ENCODE results near the gene KIR3DL2.
"Not testable (repeated sequence)": the region's sequence is repeated elsewhere in the genome, so short reads cannot be mapped to it uniquely, and the experiment has no call there.

The KIR3DL2 gene

GRCh38 chr19:54850061-54850640, at the start of gene KIR3DL2:
Gene KIR3DL2 (plus strand): TSS chr19:54850443. CDS start chr19:54850476, 33 bp downstream.
- not testable (repeated sequence) for DNase-seq (ENCODE audit: low read depth, low spot score)

- DNase-seq (ENCODE audit: low read depth, low spot score), result no peak
Measured at GRCh38 chr19:54803410-54803809, 46.8 kb upstream of the KIR3DL2 start, which contains the start of gene KIR2DL4. Gene KIR2DL4 (plus strand): TSS chr19:54803610. CDS start chr19:54803652, 42 bp downstream.

GRCh38 chr19:54804101-54804500, 46.1 kb upstream of the KIR3DL2 start:
- DNase-seq (ENCODE audit: low read depth, low spot score), result no peak

- no peak for DNase-seq (ENCODE audit: low read depth, low spot score)
Measured at GRCh38 chr19:54804571-54804970, 45.7 kb upstream of the KIR3DL2 start.

GRCh38 chr19:54805665-54806515, 44.4 kb upstream of the KIR3DL2 start:
- DNase-seq (ENCODE audit: low read depth, low spot score), result no peak

- no peak for DNase-seq (ENCODE audit: low read depth, low spot score)
Measured at GRCh38 chr19:54806516-54806838, 43.8 kb upstream of the KIR3DL2 start.

GRCh38 chr19:54814571-54814970, 35.7 kb upstream of the KIR3DL2 start:
- not testable (repeated sequence) for DNase-seq (ENCODE audit: low read depth, low spot score)

- not testable (repeated sequence) for DNase-seq (ENCODE audit: low read depth, low spot score)
Measured at GRCh38 chr19:54816251-54816650, 34.0 kb upstream of the KIR3DL2 start, which contains the start of gene KIR3DL1. Gene KIR3DL1 (plus strand): TSS chr19:54816468.

GRCh38 chr19:54817670-54818536, 32.3 kb upstream of the KIR3DL2 start:
- no peak for DNase-seq (ENCODE audit: low read depth, low spot score)

GRCh38 chr19:54824416-54824815, 25.8 kb upstream of the KIR3DL2 start:
- DNase-seq (ENCODE audit: low read depth, low spot score), result not testable (repeated sequence)

GRCh38 chr19:54825326-54825725, 24.9 kb upstream of the KIR3DL2 start:
- DNase-seq (ENCODE audit: low read depth, low spot score), result not testable (repeated sequence)

- not testable (repeated sequence) for DNase-seq (ENCODE audit: low read depth, low spot score)
Measured at GRCh38 chr19:54828064-54828463, 22.2 kb upstream of the KIR3DL2 start.

GRCh38 chr19:54832496-54832895, 17.7 kb upstream of the KIR3DL2 start, which contains the start of gene KIR2DS4:
Gene KIR2DS4 (plus strand): TSS chr19:54832676.
- DNase-seq (ENCODE audit: low read depth, low spot score), result not testable (repeated sequence)

GRCh38 chr19:54835126-54835525, 15.1 kb upstream of the KIR3DL2 start:
- not testable (repeated sequence) for DNase-seq (ENCODE audit: low read depth, low spot score)

- not testable (repeated sequence) for DNase-seq (ENCODE audit: low read depth, low spot score)
Measured at GRCh38 chr19:54837522-54837921, 12.7 kb upstream of the KIR3DL2 start.

- DNase-seq (ENCODE audit: low read depth, low spot score), result not testable (repeated sequence)
Measured at GRCh38 chr19:54843171-54843570, 7.1 kb upstream of the KIR3DL2 start.

GRCh38 chr19:54850930-54851329, 687 bp downstream of the KIR3DL2 start:
- no peak for DNase-seq (ENCODE audit: low read depth, low spot score)

GRCh38 chr19:54851353-54851752, 1.1 kb downstream of the KIR3DL2 start:
- DNase-seq (ENCODE audit: low read depth, low spot score), result no peak

GRCh38 chr19:54855241-54855640, 5.0 kb downstream of the KIR3DL2 start:
- not testable (repeated sequence) for DNase-seq (ENCODE audit: low read depth, low spot score)

- DNase-seq (ENCODE audit: low read depth, low spot score), result not testable (repeated sequence)
Measured at GRCh38 chr19:54858476-54858875, 8.2 kb downstream of the KIR3DL2 start.

- not testable (repeated sequence) for DNase-seq (ENCODE audit: low read depth, low spot score)
Measured at GRCh38 chr19:54859421-54859820, 9.2 kb downstream of the KIR3DL2 start.

GRCh38 chr19:54863459-54863858, 13.2 kb downstream of the KIR3DL2 start:
- not testable (repeated sequence) for DNase-seq (ENCODE audit: low read depth, low spot score)

Measured in brain pericyte (primary cell).